Neutrophil (primary cell): ENCODE data around the gene SETDB1.
"Not testable (repeated sequence)": the region's sequence is repeated elsewhere in the genome, so short reads cannot be mapped to it uniquely, and the experiment has no call there.

Experiments
- H3K27ac ChIP-seq: fragments of 200-600 bp; sonication (generic); 2 replicates; pipeline ENCODE4 v1.5.1; 2016; ENCODE audit warnings: mild to moderate bottlenecking, moderate library complexity
- H3K27me3 ChIP-seq: fragments of 200-600 bp; sonication (generic); 2 replicates; pipeline ENCODE4 v1.6.0; 2016; ENCODE audit warnings: mild to moderate bottlenecking
- H3K36me3 ChIP-seq: fragments of 200-600 bp; sonication (generic); 2 replicates; pipeline ENCODE4 v1.5.1; 2017
- H3K4me1 ChIP-seq, 2 experiments: fragments of 200-600 bp in 1 of 2; sonication (generic) in 1 of 2; 1 replicate in 1 of 2; 2 replicates in 1 of 2; pipeline versions ENCODE4 v1.5.1 to v1.6.1; 2013 to 2016; ENCODE audit warnings: low read depth in 1 of 2, low read length in 1 of 2, mild to moderate bottlenecking in 1 of 2, moderate library complexity in 1 of 2; ENCODE audit not compliant: control insufficient read depth in 1 of 2, insufficient read depth in 1 of 2
- H3K4me3 ChIP-seq, 2 experiments: fragments of 200-600 bp in 1 of 2; sonication (generic) in 1 of 2; 1 replicate in 1 of 2; 2 replicates in 1 of 2; pipeline ENCODE4 v1.5.1; 2013 to 2016; ENCODE audit warnings: low read depth in 1 of 2, low read length in 1 of 2, mild to moderate bottlenecking in 1 of 2, moderate library complexity in 1 of 2
- H3K9me3 ChIP-seq: fragments of 200-600 bp; sonication (generic); 2 replicates; pipeline ENCODE4 v1.5.1; 2016
- CTCF ChIP-seq: fragments of 200-600 bp; sonication (generic); IDR thresholded peaks from 2 replicates; pipeline ENCODE4 v1.5.1; 2016; ENCODE audit warnings: antibody characterized with exemption

Gene SETDB1

DNA sequence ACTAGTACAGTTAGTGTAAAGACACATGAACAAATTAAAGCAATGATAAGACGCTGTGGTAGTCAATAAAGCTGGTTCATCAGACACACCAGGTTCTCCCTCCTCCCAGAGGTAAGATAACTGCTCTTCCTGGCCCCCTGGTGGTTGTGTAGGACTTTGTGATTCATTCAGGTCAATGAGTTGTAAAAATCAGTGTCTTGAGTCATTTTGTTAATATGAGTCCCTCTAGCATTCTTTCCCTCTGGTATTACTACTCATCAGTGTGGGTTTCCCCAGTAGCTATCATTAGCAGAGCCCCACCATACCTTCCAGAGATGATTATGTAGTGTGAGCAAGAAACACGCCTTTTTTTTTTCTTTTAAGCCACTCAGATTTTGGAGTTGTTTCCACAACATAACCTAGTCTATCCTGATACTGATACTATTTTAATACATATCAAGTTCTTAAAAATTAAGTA is 3.6 kb upstream of the SETDB1 start:
- Histone ChIP-seq H3K36me3 (no peaks in the 10 kb centered on the region), H3K27me3 (no peaks in the 10 kb centered on the region), H3K9me3 (no peaks in the 10 kb centered on the region), H3K4me3 (no peak overlapping the region), H3K27ac (no peak overlapping the region), H3K4me1 (peaks cover 10 to 17% of the 10 kb centered on the region in 2 experiments)
- peak; percentile 38 for TF ChIP-seq CTCF

DNA sequence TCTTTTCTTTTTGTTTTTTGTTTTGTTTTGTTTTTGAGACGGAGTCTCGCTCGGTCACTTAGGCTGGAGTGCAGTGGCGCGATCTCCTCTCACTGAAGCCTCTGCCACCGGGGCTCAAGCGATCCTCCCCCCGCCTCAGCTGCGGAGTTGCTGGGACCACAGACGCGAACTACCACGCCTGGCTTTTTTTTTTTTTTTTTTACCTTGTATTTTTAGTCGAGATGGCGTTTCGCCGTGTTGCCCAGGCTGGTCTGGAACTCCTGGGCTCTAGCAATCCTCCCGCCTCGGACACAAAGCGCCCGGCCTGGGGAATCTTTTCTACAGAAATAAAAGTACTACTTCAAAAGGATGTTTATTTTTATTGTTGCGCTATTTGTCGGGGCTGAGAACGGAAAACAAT is 1.1 kb upstream of the SETDB1 start:
- Histone ChIP-seq H3K9me3 (no peaks in the 10 kb centered on the region), H3K4me3 (peak overlapping the region; percentile 79 to 91), H3K4me1 (peaks cover 19 to 25% of the 10 kb centered on the region in 2 experiments), H3K36me3 (peaks cover 23% of the 10 kb centered on the region), H3K27ac (peak overlapping the region; percentile 93), H3K27me3 (no peaks in the 10 kb centered on the region)
- TF ChIP-seq CTCF: no peak

GRCh38 chr1:150927624-150928023 is 1.5 kb downstream of the SETDB1 start:
- no peak for TF ChIP-seq CTCF
- H3K27me3 ChIP-seq: no peaks in the 10 kb centered on the region
- H3K4me1 ChIP-seq: peaks cover 19 to 25% of the 10 kb centered on the region in 2 experiments
- H3K9me3 ChIP-seq: no peaks in the 10 kb centered on the region
- peak overlapping the region; percentile 93 for H3K27ac ChIP-seq
- no peak overlapping the region for H3K4me3 ChIP-seq
- H3K36me3 ChIP-seq: peaks cover 31% of the 10 kb centered on the region

GRCh38 chr1:150928286-150928685 is 2.1 kb downstream of the SETDB1 start:
- Histone ChIP-seq H3K36me3 (peaks cover 34% of the 10 kb centered on the region), H3K4me3 (no peak overlapping the region)

GRCh38 chr1:150928775-150929174 is 2.6 kb downstream of the SETDB1 start:
- Histone ChIP-seq H3K4me1 (peaks cover 19 to 25% of the 10 kb centered on the region in 2 experiments), H3K36me3 (peaks cover 34% of the 10 kb centered on the region)
- not testable (repeated sequence) for H3K4me3 ChIP-seq, H3K27me3 ChIP-seq, H3K9me3 ChIP-seq, H3K27ac ChIP-seq

More at GRCh38 chr1:150928286-150928685, 2.1 kb downstream of the SETDB1 start:
- Histone ChIP-seq H3K27ac (peak overlapping the region; percentile 93), H3K9me3 (no peaks in the 10 kb centered on the region), H3K4me1 (peaks cover 19 to 25% of the 10 kb centered on the region in 2 experiments), H3K27me3 (no peaks in the 10 kb centered on the region)
- TF ChIP-seq CTCF: no peak

DNA sequence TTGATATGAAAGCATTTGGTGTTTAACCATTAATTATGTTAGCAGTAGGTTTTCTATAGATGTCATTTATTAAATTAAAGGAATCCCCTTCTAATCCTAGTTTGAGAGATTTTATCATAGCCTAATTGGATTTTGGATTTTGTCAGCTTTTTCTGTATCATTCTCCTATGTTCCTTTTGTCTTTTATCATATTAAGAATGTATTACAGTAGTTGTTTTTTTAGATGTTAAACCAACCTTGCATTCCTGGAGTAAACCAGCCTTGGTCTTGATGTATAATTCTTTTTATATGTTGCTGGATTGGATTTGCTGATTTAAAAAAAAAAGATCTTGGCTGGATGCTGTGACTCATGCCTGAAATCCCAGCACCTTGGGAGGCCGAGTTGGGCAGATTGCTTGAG is 5.6 kb downstream of the SETDB1 start:
- no peaks in the 10 kb centered on the region for H3K27me3 ChIP-seq
- H3K9me3 ChIP-seq: no peaks in the 10 kb centered on the region
- TF ChIP-seq CTCF: no peak
- H3K4me3 ChIP-seq: no peak overlapping the region
- peaks cover 16% of the 10 kb centered on the region in 2 experiments for H3K4me1 ChIP-seq
- peaks cover 55% of the 10 kb centered on the region for H3K36me3 ChIP-seq
- no peak overlapping the region for H3K27ac ChIP-seq
